Suppressor macrophage (primary cell): ENCODE measurements around the gene EPN1.

Experiments used
- DNase-seq, 4 experiments: peaks; one replicate each; pipeline ENCODE4 v3.0.0-alpha.2; 2020 to 2022

The EPN1 gene

DNA sequence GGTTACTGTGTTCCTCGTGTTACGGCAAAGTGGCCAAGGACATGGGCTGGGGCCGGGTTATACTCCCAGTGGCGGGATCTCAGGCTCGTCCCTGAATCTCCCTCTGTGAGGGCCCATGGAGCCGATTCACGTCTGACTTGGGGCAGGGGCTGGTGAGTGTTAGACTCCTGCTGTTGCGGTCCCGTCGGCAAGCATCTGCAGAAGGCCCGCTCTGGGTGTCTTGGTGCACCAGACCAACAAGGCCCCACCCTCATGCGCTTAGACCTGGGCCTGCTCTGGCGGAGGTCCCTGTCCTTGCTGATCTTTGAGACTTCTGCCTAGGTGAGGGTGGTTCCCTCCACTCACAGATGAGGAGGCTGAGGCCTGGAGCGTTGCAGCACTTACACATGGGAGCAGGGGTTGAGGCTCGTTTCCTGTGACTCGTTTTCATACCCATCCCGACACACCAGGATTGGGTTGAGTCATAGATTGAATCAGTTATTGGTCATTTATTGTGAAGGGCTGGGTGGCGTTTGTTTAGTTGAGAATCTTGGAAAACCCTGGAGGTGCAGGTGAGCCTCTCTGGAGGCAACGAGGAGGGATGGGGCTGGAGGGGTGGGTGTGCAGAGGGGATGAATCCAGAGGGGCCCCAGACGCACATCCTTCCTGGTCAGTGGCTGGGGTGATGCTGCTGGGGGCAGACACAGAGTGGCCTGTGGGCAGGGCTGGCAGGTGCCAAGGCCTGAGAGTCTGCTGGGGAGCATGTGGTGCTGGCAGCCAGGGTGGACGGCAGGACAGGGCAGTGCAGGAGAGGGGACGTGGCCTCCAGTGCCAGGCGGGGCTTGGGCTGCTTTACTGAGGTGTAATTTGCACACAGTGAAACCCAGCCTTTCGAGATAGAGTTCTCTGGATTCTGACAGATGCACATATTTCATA lies 4.6 kb downstream of the EPN1 start:
- DNase-seq, result no peak

DNA sequence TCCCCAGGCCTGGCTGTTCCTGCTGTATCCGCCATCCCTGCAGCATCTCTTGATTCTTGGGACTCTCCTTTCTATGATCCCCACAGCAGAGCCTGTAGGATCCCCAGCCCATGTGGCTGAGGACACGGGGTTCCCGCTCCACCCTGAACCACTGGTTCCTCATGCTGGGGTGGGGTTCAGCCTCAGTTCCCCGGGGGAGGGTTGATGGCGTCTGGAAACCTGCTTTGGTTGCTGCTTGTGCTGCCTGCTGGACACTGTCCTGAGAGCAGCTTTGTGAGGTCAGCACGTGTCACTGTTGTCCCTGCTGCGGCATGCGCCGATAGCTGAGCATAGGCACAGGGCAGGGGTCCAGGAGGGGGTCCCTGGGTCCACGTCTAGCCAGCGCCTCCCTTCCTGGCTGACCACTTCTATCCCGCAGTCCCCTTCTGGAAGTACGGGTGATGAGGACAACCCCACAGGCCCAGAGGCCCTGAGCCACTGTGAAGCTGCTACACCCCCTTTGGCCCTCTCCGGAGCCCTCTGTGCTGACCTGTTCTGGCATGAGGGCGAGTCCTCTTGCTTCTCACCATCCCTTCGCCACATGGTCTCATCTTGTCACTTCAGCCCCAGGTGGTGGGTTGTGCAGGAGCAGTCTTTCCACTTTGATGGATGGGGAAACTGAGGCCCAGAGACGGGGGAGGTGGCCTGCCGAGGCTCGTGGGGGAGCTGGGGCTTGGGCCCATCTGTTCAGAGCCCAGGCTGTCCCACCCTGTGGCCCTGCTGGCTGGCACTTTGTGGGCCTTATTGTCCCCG lies 5.5 kb downstream of the EPN1 start:
- DNase-seq, result no peak

DNA sequence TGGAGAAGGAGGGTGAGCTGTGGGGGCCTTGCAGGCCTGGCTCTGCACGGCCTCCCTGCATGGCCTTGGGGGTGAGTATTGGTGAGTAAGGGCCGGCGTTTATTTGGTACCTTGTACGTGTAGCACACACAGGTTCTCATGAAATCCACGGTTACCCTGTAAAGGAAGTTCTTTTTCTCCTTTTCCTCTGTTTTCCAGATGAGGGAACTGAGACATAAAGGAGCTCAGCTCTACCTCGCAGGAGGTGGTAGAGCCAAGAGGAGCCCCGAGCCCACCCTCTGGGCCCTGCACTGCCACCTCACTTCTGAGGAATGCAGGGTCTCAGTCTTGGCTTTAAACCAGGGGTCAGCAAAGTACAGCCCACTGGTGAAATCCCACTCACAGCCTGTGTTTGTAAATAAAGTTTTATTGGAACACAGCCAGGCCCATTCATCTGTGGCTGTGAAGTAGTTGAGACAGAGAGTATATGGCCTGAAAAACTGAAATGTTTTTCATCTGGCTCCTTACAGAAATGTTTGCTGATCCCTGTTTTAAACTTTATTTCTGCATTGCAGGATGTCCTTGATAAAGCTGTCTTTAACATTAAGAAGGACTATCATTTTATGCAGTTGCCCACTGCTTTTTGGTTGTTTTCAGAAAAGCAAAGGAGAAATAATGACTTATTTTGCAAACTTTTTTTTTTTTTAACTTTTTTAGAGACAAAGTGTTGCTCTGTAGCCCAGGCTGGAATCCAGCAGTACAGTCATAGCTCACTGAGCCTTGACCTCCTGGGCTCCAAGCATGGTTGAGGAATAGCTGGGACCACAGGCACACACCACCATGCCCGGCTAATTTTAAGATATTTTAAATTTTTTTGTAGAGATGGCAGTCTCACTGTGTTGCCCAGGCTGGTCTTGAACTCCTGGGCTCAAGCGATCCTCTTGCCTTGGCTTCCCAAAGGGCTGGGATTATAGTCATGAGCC lies 6.4 kb downstream of the EPN1 start:
- DNase-seq, result no peak

DNA sequence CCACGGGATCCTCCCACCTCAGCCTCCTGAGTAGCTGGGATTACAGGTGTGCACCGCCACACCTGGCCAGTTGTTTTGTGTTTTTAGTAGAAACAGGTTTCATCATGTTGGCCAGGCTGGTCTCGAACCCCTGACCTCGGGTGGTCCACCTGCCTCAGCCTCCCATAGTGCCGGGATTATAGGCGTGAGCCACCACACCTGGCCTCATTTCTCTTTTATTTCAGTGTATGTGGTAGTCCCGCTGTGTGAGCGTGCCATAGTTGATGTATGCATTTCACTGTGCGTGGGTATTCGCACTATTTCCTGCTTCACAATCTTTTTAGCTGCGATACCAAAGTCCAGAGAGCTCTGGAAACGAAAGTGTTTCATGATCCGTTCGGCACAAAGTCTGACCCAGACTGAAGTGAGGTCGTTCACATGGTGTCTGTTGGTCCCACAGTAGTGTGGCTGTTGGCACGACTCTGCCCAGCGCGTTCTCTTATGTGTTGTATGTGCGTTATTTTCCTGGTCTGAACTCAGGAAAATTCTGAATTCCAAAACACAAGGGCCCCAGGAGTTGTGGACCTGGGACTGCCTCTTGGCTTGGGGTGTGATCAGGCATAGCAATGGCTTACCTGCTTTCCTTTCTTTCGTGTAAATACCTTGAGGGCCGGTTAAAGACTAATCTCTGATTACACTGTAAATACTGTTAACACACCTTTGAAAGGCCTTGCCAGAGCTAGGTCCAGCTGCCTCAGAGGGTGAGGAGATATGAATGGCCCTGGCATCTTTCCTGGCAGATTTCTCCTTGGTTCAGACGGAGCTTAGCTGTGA lies 8.6 kb downstream of the EPN1 start:
- no peak for DNase-seq

DNA sequence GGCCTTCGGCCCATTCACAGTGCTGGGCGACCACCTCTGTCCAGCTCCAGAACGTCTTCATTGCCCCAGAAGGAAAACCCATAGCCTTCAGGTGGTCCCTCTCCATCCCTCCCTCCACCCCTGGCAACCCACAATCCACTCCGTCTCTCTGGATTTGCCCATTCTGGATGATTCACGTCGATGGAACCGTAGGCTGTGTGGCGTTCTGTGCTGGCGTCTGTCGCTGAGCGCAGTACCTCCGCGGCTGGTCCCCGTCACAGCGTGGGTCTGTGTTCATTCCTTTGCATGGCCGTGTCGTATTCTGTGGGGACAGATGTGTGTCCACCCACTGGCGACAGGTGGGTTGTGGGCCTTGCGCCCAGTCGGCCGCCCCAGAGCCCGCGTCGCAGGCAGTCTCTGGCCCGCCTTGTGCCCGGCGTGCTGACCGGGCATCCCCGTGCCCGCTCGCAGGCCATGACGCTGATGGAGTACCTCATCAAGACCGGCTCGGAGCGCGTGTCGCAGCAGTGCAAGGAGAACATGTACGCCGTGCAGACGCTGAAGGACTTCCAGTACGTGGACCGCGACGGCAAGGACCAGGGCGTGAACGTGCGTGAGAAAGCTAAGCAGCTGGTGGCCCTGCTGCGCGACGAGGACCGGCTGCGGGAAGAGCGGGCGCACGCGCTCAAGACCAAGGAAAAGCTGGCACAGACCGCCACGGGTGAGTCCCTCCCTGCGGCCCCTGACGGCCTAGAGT lies 10.1 kb downstream of the EPN1 start:
- no peak for DNase-seq

DNA sequence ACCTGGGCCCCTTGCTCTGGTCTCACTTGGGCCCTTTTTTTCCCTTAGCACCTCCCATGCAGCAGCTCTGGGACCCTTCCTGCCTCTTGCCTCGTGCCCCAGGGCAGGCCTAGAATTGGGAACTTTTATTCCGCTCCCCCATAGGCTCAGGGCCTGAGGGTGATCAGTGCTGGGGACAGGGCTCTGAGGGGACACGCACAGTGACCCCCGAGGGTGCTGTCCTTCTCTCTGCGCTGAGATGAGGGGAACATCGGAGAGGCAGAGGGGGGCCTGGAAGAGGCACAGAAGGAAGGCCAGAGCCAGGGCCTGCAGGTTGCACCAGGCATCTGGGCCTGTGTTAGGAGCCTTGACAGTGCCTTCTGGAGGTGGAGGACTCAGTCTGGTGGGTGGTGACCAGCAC lies 10.8 kb downstream of the EPN1 start:
- no peak for DNase-seq

DNA sequence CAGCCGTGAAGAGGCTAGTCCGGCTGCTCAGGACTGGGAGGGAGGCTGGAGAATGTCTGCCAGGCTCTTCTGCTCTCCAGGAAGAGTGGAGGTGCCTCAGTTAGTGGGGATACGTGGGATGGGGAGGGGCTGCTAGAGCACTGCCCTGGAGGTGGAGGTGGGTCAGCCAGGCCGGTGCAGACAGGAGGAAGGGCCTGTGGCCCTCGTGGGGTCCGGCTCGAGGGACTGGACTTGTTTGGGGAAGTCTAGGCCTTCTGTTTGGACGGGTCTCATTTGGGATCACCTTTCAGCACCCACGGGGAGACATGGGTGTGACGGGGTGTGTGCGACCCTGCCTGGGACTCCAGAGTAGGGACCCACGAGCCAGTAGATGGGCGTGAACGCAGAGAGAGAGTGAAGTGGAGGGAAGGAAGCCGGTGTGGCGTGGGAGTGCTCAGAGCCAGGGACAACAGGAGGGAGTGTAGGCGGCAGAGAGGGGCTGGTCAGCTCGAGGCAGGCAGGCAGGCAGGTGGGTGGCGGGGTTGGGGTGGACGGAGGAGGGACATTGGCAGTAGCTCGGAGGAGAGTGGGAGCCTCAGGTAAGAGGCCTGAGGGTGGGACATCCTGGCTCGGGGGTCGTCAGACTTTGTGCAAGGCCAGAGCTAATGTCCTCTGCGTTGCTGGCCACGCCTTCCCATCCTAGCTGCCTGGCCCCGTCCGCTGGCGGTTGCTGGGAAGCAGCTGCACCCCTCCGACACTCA lies 11.5 kb downstream of the EPN1 start:
- DNase-seq, result no peak

DNA sequence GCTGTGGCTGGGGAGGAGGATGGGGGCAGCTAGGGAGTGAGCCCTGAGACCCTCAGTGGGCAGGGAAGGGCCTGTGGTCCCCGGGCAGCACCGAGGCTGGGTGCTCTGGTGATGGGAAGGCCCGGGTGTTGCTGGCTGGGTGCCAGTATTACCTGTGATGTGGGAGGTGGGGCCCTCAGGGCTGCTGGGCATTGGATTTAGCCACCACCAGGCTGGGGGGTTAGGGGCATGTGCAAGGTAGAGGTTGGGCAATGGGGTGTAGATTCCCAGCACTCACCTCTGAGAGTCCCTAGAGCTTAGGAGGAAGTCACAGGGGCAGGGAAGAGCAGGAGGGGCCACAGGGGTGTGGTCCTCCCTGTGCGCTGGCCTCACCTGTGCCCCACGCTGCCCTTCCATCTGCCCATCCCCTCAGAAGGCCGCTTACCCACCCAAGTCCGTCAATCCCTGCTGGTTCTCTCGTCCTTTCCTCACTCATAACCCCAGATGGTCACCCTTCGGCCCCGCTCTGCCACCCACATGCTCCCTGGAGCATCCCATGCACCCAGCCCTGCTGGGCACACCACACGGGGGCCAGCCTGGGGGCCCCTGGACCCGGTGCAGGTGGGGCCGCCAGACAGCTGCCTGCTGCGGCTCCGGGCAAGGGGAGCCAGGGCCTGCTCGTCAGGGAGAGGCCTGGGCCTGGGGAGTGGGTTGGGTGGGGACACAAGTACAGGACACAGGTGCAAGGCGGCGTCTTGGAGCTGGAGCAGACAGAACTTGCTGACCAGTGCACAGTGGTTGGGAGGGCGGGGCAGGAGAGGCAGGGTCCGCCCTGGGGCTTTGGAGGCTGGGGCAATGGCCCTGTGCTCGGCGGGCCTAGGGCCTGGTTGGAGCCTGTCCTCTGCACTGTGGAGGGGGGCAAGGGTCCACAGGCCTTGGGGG lies 12.5 kb downstream of the EPN1 start:
- no peak for DNase-seq

DNA sequence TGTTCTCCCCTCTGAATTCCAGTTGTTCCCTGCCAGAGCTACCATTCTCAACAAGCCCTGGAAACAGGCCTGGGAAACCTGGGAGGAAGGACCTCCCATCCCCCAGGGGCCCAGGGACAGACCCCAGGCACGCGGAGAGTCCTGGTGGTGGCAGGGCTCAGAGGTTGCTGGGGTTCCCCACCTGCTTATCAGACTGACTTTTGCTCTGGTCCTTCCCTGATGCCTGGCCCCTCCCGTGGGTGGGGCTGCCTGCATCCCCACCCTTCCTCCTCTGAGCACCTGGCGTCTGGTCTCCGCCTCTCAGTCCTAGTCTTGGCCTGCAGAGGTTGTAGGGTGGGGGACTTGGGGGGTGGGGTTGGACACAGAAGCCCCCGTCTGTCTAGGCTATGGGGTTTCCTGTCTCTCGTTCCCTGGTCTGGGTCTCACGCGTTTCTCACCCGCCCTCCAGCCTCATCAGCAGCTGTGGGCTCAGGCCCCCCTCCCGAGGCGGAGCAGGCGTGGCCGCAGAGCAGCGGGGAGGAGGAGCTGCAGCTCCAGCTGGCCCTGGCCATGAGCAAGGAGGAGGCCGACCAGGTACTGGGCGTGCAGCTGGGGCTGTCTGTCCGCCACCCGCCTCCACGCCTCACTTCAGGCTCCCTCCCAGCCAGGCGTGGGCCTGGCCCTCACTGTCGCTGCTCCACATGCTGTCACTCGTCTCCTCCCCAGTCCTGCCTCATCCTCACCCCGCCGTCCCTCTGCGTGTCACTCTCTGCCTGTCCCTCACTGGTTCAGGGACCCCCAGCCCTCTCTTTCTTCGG lies 13.6 kb downstream of the EPN1 start:
- DNase-seq, result no peak

DNA sequence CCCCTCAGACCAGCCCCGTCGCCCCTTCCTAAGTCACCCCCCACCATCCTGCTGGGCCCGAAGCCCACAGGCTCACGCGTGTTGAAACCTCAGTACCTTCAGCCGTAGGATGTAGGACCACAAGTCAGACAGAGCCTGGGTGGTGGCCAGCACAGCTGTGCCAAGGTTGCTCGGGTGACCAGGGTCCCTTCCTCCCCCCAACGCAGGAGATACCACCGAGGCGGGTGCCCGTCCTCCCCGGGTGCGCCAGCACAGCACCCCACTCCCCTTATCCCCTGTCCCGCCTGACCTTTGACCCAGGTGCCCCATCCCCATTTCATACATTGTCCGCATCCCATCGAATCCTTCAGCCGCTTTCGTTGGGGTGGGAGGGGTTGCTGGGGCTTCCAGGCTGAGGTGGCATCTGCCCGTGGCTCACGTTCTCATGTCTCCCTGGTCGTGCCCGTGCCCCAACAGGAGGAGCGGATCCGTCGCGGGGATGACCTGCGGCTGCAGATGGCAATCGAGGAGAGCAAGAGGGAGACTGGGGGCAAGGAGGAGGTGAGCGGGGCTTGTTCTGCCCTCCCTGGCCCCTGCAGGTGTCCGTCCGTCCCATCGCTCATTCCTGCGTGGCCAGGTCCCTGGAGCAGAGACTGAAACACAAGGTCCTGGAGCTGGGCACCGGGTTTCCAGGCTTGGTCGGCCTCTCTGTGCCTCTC lies 14.5 kb downstream of the EPN1 start:
- no peak for DNase-seq

DNA sequence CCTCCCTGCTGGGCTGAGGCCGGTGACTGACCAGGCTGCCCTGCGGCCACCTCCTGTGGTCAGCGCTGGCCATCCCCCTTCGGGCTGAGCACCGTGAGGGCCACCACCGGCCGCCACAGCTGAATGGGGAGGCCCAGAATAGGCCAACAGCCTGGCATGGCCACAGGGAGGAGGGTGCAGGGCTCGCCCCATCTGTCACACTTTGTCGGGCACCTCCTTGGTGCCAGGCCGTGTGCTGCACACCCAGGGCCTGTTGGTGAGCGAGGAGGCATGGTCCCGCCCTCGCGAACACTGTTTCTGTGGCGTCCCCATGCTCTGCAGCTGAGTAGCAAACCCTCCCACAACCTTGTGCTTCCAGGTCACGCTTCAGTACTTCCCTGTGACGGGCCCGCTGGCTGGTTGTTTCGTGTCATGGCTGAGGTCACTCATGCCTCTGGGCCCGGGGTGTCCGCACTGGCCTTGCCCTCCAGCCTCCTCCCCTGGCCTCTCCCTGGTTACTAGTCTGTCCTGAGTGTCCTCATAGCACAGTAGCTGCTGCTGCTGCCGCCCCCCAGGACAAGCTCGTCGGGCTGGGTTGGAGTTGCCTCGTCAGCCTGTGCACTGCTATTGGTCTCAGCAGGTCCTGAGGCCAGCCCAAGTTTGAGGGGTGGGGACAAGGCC lies 15.2 kb downstream of the EPN1 start:
- DNase-seq, result no peak

DNA sequence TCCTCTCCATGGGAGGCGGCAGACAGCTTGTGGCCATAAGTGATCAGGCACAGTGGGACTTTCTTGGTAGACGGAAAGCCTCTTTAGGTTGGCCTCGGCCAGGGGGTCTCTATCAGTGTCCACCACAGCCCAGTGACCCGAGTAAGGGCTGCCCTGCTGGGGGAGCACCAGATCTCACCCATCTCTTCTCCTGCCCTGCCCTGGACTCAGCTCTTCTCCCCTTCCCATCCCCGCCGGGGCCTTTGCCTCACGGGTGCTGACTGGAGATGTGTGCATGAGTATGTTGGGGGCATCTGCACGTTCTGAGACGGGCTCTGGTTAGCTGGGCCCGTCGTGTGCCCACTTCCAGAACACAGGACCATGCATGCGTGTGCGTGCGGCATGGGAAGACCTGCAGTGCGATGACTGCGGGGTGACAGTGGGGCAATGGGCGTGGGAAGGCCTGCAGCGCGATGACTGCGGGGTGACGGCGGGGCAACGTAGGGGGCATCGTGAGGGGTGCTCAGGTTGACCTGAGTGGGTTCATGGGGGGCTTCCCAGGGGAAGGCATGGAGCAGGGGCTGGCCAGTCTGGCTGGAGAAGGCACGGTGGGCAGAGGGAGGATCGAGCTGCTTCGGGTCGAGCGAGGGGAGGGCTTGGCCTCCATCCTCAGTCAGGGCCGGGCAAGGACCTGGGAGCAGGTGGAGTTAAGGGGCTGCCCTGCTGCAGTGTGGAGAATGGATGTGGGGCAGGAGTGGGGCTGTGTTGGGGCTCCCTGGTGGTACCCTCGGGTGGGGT lies 15.9 kb downstream of the EPN1 start:
- no peak for DNase-seq

DNA sequence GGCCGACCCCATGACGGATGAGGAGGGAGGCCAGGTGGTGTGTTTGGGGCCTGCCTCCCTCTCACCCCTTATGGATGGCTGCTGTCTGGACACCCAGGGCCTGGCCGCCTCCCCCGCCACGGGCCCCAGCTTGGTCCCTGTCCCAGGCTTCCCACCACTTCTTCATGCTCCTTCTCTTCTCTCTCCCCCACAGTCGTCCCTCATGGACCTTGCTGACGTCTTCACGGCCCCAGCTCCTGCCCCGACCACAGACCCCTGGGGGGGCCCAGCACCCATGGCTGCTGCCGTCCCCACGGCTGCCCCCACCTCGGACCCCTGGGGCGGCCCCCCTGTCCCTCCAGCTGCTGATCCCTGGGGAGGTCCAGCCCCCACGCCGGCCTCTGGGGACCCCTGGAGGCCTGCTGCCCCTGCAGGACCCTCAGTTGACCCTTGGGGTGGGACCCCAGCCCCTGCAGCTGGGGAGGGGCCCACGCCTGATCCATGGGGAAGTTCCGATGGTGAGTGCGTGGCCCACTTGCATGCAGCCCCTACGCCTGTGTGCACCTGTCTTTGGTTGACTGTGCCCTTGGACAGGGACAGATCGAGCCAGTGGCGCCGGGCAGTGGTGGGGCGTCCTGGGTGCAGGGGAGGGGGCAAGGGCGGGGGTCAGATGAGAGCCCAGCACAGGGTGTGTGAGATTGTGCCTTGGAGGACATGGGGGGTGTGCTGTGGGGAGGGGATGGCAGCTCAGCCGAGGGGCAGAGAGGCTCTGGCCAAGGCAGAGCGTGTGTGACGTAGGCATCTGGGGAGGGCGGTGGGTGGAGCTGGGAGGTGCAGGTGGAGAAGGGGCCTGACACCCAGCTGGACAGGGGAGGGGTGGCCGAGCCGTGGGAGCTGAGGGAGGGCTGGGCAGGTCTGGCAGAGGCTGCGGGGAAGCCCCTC lies 16.8 kb downstream of the EPN1 start:
- DNase-seq, result no peak

DNA sequence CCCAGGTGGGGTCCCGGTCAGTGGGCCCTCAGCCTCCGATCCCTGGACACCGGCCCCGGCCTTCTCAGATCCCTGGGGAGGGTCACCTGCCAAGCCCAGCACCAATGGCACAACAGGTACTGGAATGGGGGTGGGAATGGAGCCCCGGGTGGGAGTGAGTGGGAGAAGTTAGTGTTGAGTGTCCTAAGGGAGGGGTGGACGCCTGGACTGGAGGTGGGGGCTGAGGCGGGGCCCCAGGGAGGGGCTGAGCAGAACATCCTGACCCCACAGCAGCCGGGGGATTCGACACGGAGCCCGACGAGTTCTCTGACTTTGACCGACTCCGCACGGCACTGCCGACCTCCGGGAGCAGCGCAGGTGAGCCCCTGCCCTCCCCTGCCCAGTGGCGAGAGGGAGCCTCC lies 17.7 kb downstream of the EPN1 start:
- DNase-seq, result no peak

DNA sequence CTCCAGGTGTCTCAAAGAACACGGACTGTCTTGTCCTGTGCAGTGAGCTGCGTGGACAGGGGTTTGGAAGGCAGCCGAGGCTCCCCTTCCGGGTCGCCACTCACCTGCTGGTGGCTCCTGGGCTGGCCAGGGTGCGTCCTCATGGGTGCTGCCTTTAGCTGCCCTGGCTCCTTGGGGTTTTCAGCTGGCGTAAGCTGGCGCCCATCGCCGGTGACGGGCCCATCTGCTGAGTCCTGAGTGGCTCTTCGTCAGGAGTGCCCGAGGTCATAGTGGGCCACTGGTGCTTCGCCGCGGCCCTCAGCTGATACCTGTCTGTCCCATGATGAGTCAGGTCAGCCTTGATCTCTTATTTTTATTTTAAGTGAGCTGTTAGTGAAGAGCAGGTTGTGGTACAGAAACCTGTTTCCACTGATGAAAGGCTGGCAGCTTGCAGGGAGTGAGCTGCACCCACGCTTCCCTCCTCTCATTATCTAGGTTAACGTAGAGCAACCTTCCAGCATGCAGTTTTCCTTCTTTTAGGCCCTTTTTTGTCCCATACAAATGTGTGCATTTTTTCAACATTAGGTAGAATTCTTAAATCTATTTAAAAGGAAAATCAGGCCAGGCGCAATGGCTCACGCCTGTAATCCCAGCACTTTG lies 18.4 kb downstream of the EPN1 start:
- DNase-seq, result no peak
